Measurements from ENCODE around the gene SLC9A9.

Gene SLC9A9

DNA sequence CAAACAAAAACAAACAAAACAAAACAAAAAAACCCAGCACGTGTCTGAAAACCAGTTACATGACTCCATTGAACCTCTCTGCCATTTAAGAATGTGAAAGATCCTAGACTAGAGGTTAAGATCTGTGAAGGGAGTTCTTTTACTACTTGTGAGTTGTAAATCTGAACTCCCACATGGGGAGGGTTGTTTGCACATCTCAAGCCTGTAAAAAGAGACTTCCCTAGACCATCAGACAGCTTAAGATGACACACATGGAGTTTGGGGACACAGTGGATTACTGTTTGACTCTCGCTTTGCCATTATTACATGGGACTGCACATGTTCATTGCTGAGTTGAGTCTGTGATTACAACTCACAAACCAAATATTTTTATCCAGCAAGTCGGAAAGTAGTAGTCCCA, 171.5 kb downstream of the SLC9A9 start:
- DNase-seq: no peak

GRCh38 chr3:143676021-143676420, 172.2 kb downstream of the SLC9A9 start:
- no peak for DNase-seq

DNA sequence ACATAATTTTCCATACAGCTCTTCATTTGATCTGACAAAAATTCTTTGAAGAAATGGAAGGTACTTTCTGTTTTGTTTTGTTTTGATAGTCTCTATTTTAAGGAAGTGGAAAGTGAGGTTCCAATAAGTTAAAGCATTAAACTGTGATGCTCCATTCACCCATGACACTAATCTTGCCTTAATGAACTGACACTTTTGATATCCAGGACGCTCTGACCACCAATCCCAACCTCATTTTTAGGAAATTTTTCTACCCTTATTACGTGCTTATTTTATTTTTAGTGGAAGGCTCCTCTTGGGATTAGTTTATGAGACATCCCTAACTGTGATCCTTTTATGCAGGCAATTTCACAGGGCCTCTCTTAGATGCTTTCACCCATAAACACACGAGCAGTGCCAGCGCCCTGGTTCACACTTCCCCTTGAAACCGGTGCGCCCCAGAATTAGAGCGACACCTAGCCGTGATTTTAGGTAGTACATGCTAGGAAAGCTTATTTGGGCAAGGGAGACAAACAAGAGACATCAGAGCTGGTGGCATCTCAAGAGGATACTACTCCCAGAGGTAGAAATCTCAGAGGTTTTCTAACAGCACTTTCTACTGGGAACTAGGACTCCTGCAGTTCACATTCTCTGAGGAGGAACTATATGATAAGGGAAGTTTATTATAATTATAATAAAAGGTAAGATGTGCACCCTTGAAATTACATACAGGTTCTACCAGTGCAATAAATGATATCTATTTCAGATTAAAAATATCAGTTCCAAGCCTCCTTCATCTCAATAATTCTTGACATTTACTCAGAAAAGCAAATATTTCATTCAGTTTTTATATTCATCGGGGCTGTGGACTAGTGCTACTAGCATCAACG, 173.9 kb downstream of the SLC9A9 start:
- peak; percentile 75 for DNase-seq

- DNase-seq: no peak
Measured at GRCh38 chr3:143672396-143673165, 175.7 kb downstream of the SLC9A9 start.

DNA sequence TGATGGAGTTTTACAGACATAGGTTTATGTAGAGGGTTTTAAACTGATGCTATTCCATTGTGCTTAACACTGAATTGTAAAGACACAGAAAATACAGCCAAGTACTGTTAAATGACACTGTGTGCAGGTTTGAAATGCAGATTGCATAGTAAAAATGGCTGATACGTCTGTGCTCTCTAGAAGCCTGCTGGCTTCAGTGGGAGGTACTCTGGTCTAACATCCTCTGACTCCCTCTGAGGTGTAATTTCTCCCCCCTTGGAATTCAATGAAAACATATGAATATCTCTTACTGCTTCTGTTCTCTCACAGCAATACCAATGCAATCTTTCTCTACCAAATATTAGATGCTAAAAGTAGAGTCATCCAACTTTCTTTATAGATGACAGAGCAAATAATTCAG, 176.6 kb downstream of the SLC9A9 start:
- no peak for DNase-seq

DNA sequence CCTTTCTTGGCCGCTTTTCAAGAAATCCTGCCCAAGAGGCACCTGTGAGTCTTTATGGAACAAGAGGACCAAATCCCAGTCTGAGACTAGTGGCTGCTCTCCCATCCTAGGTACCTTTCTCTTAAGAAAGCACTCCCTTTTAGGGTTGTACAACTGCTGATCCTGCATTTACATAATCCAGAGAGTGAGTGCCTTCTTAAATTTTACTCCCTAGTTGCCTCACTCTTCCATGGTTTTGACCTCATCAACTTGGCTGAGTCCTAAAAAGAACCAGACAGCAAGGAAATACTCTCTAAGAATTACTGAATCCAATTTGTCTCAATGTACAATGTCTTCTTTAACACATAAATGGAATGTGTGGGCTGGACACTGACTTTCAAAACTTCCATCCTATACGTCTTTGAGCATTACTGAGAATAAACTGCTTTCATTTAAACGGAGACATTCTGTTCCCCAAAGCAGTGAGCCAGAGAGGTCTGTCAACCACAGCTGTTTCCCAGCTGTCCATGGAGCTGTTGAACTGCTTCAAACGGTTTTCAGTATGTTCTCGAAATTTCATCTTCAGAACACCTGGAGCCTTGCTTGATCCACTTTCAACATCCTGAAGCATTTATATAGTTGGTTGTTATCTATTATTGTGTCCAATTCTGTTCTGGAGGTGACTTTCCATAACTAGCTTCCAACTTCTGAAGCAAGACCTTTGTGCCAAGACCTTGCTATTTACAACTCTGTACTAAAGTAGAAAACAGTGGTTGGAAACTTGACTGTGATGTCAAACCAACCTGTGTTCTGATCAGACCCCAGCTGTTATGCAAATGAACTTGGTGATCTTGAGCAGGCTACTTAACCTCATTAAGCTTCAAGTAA, 179.1 kb downstream of the SLC9A9 start:
- no peak for DNase-seq

DNA sequence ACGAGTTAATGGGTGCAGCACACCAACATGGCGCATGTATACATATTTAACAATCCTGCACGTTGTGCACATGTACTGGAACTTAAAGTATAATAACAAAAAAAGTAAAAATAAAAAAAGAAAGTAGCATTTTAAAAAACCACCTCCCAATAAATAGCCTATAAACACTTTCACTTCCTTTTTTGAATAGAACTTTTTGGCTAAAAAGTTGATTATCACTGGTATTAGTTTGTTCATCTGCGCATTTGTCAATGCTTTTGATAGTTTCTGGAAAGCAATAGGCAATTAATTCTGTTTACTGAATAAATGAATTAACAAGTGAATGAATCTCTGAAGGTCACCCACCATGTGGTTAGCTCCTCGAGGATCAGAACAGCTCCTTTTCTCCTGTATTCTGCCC, 179.9 kb downstream of the SLC9A9 start:
- no peak for DNase-seq

DNA sequence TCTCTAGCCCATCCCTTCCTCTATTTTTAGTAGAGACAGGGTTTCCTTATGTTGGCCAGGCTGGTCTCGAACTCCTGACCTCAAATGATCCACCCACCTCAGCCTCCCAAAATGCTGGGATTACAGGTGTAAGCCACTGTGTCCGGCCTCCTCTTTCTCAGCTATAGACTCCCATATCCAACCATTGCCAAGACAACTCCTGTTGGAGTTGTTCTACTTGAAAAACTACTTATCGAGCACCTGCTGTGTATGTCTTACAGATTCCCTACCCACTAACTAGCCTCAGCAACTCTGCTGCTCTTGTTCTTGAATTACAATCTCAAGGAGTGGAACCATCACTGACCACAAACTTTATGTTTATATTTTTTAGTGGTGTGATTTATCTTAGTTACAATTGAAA, 186.6 kb downstream of the SLC9A9 start:
- DNase-seq: no peak

- no peak for DNase-seq
Measured at GRCh38 chr3:143658861-143659260, 189.4 kb downstream of the SLC9A9 start.

GRCh38 chr3:143658116-143658515, 190.2 kb downstream of the SLC9A9 start:
- no peak for DNase-seq

DNA sequence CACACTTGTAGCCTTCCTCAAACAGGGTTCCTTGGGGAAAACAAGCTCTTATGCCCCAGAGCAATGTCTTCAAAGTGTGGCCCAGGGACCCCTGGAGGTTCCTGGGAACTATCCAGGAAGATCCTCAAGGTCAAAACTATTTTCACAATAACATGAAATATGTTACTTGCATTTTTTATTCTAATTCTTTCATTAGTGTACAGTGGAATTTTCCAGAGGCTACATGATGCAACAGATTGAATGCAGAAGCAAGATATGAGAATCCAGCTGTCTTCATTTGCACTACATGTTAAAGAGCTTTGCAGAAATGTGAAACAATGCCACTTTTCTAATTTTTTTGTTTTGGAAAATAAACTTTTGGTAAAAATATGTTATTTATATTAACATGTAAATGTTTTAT, 190.9 kb downstream of the SLC9A9 start:
- no peak for DNase-seq

GRCh38 chr3:143654906-143655305, 193.4 kb downstream of the SLC9A9 start:
- no peak for DNase-seq

DNA sequence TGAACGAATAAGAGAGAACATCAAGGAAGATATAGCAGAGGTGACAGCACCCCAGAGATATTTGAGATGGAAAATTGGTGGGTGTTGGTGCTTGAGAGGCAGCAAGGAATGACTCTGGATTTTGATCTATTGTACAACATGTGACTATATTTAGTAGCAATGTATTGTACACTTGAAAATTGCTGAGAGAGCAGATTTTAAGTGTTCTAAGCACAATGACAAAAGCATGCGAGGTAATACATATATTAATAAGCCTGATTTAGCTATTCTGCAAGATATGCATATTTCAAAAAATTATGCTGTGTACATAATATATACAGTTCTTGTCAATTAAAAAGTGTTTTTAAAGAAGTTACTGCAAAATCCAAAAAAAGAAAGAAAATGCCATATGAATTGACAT, 194.3 kb downstream of the SLC9A9 start:
- DNase-seq: no peak

DNA sequence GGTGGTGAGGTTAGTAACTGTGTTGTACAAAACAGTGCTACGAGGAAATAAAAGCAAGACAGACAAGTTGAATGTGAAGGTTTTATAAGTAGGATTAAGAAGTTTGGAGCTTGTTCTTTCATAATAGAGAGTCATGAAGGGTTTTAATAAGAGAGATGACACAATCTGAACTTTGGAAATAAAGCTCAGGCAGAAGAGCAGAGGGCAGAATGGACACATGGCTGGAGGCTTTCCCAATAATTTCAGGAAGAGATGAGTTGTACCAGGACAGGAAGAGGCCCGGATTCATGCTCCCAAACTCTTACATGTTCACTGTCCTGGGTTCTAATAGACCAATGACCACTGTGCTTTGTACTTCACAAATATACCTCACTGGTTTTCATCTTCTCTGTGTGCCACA, 194.8 kb downstream of the SLC9A9 start:
- no peak for DNase-seq

DNA sequence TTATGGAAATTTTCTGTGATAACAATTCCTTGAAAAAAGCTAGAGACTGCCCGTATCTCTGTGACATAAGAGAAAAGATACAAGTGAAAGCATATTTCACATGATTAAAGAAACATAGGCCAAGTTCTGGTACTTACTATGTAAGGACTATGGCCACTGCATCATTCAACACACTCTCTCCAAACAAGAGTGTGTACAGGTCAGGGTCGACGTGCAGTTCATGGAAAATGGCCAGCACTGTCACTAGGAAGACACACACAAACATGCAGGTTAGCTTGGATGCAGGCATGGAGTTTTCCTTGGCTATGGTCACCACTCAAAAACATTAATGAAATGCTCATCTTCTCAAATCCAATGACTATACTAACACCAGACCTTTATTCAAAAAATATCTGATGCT, 196.2 kb downstream of the SLC9A9 start:
- no peak for DNase-seq

GRCh38 chr3:143650827-143651226, 197.4 kb downstream of the SLC9A9 start:
- no peak for DNase-seq

GRCh38 chr3:143650120-143650519, 198.1 kb downstream of the SLC9A9 start:
- DNase-seq: no peak

- DNase-seq: no peak
Measured at GRCh38 chr3:143648708-143649107, 199.6 kb downstream of the SLC9A9 start.

DNA sequence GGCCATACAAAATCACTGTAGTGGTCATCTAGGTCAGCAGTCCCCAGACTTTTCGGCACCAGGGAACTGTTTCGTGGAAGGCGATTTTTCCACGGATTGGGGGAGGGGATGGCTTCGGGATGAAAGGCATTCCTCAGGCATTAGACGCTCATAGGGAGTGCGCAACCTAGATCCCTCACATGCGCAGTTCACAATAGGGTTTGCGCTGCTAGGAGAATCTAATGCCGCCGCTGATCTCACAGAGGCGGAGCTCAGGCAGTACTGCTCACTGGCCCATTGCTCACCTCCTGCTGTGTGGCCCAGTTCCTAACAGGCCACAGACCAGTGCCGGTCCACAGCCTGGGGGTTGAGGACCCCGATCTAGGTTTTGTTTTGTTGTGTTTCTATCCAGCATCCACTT, 200.1 kb downstream of the SLC9A9 start:
- DNase-seq: no peak

GRCh38 chr3:143644370-143645089, 203.7 kb downstream of the SLC9A9 start:
- peak; percentile 9 for DNase-seq

DNA sequence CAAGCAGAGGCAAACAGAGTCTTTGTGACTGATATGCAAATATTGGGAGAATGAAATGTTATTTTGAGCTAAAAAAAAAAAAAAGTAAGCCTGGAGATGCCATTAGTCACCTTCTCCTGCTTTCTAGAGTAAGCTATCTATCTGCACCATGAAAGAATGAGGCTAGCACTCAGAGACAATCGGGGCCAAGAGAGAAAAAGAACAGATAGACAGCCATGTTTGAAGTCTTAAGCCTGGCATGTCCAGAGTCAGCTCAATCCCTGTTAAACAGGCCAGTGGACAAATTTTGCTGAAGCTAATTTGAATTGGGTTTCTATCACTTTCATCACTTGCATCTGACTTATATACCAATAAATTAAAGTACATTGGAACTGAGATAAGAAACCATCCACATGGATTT, 204.4 kb downstream of the SLC9A9 start:
- no peak for DNase-seq

DNA sequence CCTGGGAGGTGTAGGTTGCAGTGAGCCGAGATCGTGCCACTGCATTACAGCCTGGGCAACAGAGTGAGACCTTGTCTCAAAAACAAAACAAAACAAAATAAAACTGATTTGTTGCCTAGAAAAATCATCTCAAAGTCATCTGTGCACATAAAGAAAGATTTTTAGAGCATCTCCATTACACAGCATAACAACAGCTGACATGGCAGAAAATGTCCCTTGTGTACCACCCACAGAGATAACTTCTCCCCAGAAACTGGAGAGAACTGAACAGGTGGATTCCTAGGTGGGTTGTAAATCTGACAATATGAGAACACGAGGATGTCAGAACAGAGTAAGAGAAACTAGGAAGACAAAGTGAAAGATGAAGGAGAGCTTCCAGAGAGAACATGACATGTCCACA, 207.5 kb downstream of the SLC9A9 start:
- no peak for DNase-seq

DNA sequence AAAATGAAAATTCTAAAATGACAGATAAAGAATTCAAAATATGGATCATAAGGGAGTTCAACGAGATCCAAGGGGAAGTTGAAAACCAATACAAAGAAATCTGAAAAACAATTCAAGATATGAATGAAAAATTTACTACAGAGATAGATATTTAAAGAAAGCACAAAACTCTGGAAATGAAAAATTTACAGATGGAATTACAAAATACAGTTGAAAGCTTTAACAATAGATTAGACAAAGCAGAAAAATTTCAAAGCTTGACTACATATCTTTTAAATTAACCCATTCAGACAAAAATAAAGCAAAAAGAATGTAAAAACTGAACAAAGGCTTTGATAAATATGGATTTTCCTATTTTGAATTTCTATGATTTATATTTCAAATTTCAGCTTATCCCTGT, 211.1 kb downstream of the SLC9A9 start:
- no peak for DNase-seq
